ENCODE measurements around the gene TMEM108. TPM values are rescaled to one million over a fixed set of nuclear protein-coding genes. Genes with fewer than 3 reads are reported as not detected.

TMEM108 gene
- polyA plus RNA-seq, 1 donor from 2014 or later: 2.1 TPM

GRCh38 chr3:133167340-133168024 is 129.3 kb downstream of the TMEM108 start:
- Histone ChIP-seq H3K79me2 (replicated peaks; ENCODE audit: insufficient read depth, low read length) (no peaks in the 10 kb centered on the region), H3K9me2 (ENCODE audit: insufficient read depth, low read length) (no peaks in the 10 kb centered on the region), H3K4me3 (ENCODE audit: low read length) (no peak overlapping the region), H3K4me2 (ENCODE audit: low read length) (no peak overlapping the region), H3K27ac (ENCODE audit: low read length) (no peak overlapping the region), H3K9me3 (ENCODE audit: low read length) (no peaks in the 10 kb centered on the region), H3F3A (ENCODE audit: insufficient read depth, low read length, poor library complexity, severe bottlenecking) (no peaks in the 10 kb centered on the region), H2AFZ (ENCODE audit: low read depth, low read length) (no peak overlapping the region), H4K20me1 (ENCODE audit: insufficient read depth) (no peaks in the 10 kb centered on the region), H3K9ac (ENCODE audit: low read length) (no peak overlapping the region), H3K36me3 (ENCODE audit: insufficient read depth, low read length) (no peaks in the 10 kb centered on the region), H3K27me3 (ENCODE audit: insufficient read depth, low read depth, low read length) (no peaks in the 10 kb centered on the region)
- no peak for TF ChIP-seq MXI1 (conservative IDR thresholded peaks at IDR 0.05; ENCODE audit: poor library complexity, severe bottlenecking)
- TF ChIP-seq EP300 (conservative IDR thresholded peaks at IDR 0.05; ENCODE audit: poor library complexity, severe bottlenecking): no peak
- TF ChIP-seq TAF1 (IDR thresholded peaks at IDR 0.05; ENCODE audit: low read depth): no peak
- TF ChIP-seq SMC3 (conservative IDR thresholded peaks at IDR 0.05; ENCODE audit: poor library complexity): no peak
- TF ChIP-seq REST (IDR thresholded peaks at IDR 0.05; ENCODE audit: borderline replicate concordance): no peak
- no peak for TF ChIP-seq CTCF (IDR thresholded peaks at IDR 0.05; ENCODE audit: poor library complexity, severe bottlenecking)
- no peak for TF ChIP-seq EZH2 (IDR thresholded peaks at IDR 0.05; ENCODE audit: borderline replicate concordance, insufficient read depth, low read length, poor library complexity, severe bottlenecking)
- no peak for TF ChIP-seq POLR2AphosphoS5 (IDR thresholded peaks at IDR 0.05)
- no peak for TF ChIP-seq RAD21 (conservative IDR thresholded peaks at IDR 0.05)

- Histone ChIP-seq H3F3A (ENCODE audit: insufficient read depth, low read length, poor library complexity, severe bottlenecking) (no peaks in the 10 kb centered on the region), H3K9me2 (ENCODE audit: insufficient read depth, low read length) (no peaks in the 10 kb centered on the region), H2AFZ (ENCODE audit: low read depth, low read length) (no peak overlapping the region), H3K4me2 (ENCODE audit: low read length) (no peak overlapping the region), H3K4me3 (ENCODE audit: low read length) (no peak overlapping the region), H4K20me1 (ENCODE audit: insufficient read depth) (no peaks in the 10 kb centered on the region), H3K9ac (ENCODE audit: low read length) (no peak overlapping the region), H3K9me3 (ENCODE audit: low read length) (no peaks in the 10 kb centered on the region), H3K79me2 (replicated peaks; ENCODE audit: insufficient read depth, low read length) (no peaks in the 10 kb centered on the region), H3K36me3 (ENCODE audit: insufficient read depth, low read length) (no peaks in the 10 kb centered on the region), H3K27ac (ENCODE audit: low read length) (no peak overlapping the region), H3K27me3 (ENCODE audit: insufficient read depth, low read depth, low read length) (no peaks in the 10 kb centered on the region)
- TF ChIP-seq REST (IDR thresholded peaks at IDR 0.05; ENCODE audit: borderline replicate concordance) (no peak), SMC3 (conservative IDR thresholded peaks at IDR 0.05; ENCODE audit: poor library complexity) (no peak), MXI1 (conservative IDR thresholded peaks at IDR 0.05; ENCODE audit: poor library complexity, severe bottlenecking) (no peak), EP300 (conservative IDR thresholded peaks at IDR 0.05; ENCODE audit: poor library complexity, severe bottlenecking) (no peak), CTCF (IDR thresholded peaks at IDR 0.05; ENCODE audit: poor library complexity, severe bottlenecking) (no peak), POLR2AphosphoS5 (IDR thresholded peaks at IDR 0.05) (no peak), RAD21 (conservative IDR thresholded peaks at IDR 0.05) (no peak), TAF1 (IDR thresholded peaks at IDR 0.05; ENCODE audit: low read depth) (no peak), EZH2 (IDR thresholded peaks at IDR 0.05; ENCODE audit: borderline replicate concordance, insufficient read depth, low read length, poor library complexity, severe bottlenecking) (no peak)
These were observed 129.8 kb downstream of the TMEM108 start for GRCh38 chr3:133168025-133168401.

Data from neural cell (in vitro differentiated cells).